Activated CD4-positive, CD25-positive, alpha-beta regulatory T cell treated with anti-CD3 and anti-CD28 coated beads, Interleukin-2, amount 50 U/mL, for 72 hours (primary cell): ENCODE measurements around the gene FGF3.

Experiments used
- DNase-seq: peaks from one replicate; pipeline ENCODE4 v3.0.0; 2021

The FGF3 gene

DNA sequence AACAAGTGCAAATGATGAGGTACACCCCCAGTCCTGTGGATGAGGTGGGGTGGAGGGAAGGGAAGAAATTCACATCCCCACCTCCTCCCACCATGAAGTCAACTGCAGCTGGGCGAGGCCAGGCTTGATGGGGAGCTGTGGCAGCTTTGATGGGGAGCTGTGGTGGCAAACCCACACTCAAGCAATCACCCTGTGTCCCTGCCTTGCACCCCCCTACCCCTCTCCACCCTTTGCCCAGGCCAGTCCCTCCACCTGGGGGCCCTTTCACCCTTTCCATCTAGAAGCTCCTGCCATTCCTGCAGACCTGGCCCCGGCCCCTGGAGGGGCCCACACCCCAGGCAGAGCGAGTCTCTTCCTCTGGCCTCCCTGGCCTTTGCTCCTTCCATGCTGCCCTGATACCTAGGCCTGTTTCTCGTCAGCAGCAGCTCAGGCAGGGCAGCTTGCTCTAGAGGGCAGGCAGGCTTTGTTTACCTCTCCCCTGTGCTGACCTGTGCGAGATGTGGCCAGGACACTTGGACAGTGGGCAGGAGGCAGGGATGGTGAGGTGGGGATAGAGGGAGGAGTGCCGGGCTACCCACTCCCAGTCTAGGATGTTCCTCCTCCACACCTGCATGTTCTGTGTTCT is 4.5 kb upstream of the FGF3 start:
- DNase-seq: no peak

DNA sequence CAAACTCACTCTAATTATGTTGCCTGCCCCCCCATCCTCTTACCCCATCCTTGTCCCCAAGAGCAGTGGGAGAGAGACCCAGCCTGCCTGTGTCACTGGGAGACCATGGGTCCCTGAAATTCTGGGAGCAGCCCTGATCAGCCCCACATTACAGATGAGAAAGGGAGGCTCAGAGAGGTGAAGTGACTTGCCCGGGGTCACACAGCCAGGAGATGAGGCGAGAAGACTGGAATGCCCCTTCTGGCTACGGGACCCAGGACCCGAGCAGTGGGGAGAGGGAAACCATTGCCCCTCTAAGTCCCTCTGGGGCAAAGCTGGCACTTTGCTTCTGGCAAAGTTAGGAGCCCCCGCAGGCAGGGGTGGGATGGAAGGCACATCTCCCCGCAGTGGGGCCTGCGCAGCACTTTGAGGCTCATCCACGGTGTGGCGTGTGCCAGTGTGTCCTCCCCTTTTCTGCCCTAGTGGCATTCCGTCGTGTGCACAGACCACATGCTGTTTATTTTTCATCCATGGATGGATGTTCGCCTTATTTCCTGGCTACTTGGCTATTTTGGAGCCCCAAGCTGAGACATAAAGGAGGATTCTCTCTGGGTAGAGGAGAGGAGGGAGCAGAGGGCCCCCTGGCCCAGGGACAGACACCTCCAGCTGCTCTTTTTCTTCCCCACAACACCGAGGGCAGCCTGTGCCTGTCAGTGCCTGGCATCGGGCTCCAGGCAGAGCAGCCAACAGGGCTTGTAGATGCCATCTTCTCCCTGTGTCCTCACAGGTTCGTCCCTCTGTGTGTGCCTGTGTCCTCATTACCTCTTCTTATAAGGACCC is 3.7 kb upstream of the FGF3 start:
- no peak for DNase-seq

DNA sequence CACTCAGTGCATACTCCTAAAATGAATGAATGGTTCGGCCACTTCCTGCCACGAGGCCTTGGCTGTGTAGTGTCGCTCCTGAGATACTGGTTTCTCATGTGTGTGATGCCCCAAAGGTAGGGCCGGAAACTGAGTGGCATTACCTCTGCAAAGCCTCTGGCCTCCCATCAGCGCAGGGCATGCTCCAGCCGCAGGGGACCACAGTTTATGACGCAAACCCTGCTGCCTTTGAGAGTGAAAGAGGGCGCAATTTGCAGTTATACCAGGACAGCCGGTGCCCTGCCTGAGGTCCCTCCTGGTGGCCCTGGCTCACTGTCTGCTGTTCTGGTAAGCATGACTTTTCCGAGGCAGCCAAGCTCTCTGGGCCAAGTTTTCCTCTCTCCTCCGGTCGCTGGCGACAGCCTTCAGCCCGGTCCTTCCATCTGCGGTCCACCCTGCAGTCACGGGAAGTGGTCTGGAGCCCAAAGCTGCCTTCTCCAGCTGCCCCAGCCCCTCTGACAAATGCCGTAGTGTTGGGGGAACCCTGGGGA is 2.4 kb upstream of the FGF3 start:
- no peak for DNase-seq

DNA sequence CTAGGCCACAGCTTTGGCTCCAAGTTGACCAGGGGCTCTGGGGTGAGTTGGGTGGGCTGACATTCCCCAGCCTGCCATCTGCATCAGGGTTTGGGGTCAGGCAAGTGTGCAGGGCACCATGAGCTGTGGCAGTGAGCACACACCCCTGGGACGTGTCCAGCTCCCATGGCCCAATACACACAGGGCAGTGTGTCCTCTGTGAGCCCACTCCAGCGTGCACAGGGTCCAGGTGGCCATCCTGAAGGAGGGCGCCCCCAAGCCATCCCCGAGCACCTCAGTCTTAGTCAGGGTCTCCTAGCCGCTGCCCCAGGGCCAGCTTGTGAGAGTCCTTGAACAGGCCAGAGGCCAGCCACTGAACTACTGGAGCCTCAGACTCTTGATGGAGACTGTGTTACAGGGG is 1.2 kb upstream of the FGF3 start:
- no peak for DNase-seq

DNA sequence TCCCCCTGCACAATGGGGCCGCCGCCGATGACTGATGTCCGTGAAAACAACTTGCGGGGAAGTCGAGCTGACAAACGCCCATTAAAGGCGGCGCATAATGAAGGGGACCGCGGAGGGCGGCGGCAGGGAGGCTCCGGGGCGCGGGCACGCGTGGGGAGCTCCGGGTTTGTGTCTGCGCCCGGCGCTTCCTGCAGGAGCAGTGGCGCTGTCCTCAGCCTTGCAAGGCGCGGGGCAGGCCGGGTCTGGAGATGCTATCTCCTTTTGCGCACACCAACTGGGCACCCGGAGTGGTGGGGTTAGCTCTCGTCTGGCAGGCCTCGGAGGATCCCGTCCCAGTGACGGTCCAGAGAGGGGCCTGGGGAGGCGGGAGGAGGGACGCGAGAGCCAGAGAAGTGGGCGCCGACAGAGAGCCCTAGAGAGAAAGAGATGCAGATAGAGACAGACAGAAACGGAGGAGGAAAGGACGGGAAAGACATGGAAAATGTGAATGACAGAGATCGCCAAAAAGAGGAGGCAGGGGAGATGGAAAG is 390 bp upstream of the FGF3 start:
- no peak for DNase-seq

DNA sequence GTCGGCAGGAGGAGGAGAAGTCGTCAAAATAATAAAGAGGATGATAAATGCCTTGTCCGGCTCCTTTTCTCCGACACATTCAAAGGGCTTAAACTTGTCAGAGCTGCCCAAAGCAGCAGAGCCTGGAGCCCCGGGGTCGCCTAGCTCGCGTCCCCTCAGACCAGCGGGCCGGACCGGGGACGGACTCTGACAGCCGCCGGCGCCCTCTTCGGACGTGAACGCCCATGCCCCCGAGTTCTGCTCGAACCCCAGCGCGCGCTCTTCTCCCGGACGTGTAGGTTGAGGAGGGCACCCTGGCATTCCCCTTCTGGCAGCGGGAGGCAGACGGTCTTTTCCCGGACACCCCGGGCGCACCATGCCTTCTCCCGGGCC is 999 bp downstream of the FGF3 start:
- no peak for DNase-seq

DNA sequence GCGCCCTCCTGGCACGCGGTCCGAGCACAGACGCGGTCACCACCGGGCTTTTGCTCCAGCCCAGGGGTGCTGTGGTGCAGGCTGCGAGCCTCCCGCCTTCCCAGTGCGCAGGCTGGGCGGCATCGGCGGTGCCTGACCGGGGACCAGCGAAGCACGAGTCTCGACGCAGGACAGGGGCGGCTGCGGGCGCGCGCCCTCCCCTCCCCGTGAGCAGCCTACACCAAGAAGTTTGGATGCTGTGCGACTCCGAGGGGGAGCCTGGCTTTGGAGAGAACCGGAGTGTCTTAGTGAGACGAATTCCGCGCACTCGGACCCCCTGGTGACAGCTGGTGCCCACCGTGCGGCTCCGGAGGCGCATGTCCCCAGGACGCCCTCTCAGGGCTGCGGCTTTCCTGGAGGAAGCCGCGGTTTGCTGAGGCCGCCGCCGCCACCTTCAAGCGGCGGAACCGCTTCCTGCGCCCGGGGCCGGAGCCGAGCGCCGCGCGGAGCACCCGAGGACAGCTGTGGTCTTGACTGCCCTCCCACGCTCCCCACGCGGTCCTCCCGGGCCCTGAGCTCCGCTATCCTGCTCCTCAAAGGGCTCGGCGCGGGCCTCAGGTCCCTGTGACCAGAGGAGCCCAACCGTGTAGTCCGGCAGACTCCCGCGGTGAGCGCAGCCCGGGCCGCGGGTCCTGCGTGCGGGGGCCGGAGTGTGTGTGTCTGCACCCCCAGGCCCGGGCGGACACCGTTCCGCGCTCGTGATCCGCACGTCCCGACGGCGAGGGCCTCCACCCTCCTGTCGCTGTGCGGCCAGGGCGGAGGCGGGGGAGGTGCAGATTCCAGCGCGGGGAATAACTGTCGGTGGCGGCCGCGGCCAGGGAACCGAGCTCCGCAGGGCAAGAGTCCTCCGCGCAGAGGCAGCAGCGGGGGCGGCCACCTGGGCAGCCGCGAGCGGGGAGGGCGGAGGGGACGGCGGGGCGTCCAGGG is 1.7 kb downstream of the FGF3 start:
- DNase-seq: no peak

DNA sequence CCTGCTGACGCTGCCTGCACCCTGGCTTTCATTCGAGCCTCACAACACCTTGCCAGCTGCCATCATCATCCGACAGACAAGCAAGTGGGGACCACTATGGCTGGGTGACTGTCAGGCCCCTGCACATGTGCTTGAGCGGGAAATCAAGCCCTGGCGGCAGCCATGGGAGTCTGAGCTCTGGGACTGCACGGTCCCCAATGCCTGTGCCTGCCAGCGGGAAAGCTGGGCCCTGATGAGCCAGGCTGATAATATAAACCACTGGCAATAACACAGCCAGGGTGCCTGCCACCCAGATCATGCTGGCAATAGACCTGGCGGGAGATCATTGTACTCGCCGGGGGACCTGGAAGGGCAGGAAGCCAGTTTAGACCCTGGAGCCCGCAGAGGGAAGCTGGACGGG is 2.5 kb downstream of the FGF3 start:
- no peak for DNase-seq

DNA sequence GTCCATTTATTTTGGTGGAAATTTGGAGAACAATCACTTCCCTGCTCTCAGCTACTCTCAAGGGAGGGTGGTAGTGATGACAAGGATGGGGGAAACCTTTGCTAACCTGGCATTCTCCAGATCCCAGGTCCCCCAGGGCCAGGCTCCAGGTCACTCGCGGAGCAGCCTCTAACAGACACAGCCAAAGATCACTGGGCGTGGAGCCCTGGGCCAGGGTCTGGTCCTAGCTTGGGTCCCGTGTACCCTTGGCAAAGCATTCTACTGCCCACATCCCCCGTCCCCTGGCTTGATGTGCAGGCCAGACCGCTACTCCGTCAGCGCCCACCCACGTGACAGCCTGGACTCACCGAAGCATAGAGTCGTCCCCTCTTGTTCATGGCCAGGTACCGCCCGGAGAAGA is 3.2 kb downstream of the FGF3 start:
- DNase-seq: no peak

DNA sequence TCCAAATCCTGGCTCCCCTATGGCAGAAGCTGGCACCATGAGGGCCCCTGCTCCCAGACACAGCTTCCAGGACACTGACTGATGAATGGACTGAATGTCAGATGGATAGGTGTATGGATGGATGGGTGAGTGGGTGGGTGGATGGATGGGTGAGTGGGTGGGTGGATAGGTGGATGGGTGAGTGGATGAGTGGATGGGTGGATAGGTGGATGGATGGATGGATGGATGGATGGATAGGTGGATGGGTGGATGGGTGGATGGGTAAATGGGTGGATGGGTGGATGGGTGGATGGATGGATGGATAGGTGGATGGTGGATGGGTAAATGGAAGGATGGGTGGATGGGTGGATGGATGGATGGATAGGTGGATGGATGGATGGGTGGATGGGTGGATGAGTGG is 4.3 kb downstream of the FGF3 start:
- no peak for DNase-seq

DNA sequence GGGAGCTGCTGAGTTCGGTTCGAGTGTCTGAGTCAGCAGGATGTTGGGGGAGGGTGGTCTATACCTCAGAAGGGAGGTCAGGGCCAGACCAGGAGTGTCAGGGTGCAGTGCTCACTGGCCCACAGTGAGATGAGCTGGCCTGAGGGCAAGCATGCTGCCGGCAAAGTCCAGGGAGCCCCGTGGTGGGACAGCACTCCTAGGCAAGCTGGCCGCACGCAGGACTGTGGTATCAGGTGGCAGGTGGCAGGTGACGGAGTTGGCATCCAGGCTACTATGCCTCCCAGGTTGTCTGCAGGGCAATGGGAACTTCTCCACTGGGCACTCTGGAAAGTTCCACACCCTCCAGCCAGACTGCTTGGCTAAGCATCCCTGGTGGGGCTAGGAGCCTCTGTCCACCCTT is 4.8 kb downstream of the FGF3 start:
- DNase-seq: no peak

DNA sequence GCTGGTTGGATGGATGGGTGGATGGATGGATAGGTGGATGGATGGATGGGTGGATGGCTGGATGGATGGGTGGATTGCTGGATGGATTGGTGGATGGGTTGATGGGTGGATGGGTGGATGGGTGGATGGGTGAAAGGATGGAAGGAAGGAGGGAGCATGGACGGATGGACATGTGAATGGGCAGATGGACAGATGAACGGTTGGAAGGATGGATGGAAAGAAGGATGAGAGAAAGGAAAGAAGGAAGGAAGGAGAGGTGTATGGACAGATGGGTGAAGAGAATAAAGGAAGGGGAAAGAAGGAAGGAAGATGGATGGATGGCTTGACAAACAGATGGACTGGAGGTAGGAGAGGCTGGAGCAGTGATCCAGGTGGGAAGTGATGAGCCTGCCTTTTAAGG is 5.4 kb downstream of the FGF3 start:
- DNase-seq: no peak

DNA sequence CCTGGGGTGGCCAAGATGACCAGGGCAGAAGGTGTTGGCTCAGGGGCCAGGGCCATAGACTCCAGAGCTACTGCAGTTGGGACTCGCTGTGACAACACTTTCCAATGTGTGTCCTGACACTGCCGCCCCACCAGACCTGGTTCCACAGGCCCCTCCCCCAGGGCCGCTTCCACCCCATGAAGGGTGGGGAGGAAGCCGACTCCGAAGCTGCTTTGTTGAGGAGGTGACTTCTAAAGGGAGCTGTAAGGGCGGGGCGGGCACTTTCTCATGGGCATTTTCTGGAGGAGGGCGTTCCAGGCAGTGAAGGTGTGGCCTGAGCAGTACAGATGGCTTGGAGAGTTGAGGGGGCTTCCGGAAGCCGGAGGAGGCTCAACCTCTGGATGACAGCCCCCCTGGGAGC is 6.3 kb downstream of the FGF3 start:
- DNase-seq: no peak

DNA sequence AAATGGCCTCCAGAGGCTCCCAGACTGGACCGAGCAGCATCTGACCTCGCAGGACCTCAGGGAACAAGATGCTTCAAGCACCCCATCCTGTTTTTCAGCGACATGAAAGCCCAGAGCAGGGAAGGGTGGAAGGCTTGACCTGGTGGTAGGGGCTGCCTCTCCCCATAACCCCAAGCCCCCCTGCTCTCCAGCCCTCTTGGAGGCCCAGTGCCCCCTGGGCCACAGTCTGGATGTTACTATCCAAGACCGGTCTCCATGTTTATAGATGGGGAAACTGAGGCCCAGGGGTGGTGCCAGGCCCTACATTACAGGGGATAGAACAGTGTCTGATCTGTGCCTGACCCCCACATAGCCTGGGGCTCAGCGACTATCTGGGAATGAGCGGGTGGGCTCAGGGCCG is 7.0 kb downstream of the FGF3 start:
- no peak for DNase-seq

DNA sequence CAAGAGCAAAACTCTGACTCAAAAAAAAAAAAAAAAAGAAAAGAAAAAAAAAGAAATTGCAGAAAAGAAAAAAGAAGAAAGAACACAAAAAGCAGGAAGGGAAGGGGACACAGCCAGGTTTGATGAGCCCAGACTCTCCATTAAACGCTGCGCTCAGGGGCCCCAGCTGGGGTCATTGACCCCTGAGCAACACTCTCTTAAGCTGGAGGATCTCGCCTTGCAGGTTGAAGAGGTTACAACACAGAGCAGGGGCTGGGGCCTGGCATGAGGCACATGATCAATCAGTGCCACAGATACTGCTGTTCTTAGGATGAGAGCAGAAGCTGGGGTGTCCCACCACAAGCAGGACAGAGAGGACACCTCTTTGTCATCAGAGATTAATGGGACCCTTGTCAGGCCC is 7.8 kb downstream of the FGF3 start:
- DNase-seq: no peak

DNA sequence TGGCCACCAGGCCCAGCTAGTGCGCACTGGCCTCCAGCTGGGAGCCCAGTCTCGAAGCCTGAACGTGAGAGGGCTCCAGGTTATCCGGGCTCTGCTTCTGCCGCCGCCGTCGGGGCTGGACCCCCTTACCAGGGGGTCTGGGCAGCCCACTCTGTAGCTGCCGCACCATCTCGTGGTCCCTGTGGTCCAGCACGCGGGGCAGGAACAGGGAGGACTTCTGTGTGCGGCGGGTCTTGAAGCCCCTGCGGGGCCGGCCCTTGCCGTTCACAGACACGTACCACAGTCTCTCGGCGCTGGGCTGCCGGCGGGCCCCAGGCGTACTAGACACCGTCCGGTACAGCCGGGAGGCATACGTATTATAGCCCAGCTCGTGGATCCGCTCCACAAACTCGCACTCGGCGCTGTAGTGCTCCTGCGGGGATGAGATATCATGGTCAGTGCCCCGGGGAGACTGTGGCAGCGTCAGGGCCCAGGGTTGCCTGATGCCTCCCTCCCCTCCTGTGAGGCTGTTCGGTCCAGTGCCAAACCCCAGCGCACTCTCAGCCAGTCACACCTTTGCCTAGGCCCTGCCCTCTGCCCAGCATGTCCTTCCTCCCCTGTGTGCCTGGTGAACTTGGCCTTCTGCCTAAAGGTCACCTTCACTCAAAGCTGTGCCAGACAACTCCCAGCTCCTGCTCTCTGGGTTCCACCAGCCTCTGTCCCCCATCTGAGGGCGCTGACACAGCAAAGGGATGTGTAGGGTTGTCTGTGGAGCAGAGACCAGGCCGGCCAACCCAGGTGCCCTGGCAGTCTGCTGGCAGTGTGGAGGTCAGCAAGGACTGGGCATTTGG is 8.7 kb downstream of the FGF3 start:
- DNase-seq: no peak

DNA sequence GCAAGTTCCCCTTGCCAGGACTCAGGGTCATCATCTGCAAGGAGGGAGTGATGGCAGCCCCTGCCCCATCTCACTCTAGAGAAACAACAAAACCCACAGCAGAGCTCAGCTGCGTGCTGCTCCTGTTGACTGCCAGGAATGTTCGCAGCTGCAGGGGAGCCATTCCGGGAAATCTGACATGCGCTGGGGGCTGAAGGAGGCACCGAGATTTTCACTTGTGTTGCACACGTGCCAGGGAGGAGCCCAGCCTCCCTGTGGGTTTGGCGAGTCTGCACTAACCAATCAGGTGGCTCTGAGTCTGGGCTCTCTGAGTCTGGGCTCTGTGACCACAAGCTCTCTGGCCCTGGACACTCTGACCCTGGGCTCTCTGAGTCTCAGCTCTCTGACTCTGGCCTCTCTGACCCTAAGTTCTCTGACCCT is 10.5 kb downstream of the FGF3 start:
- DNase-seq: no peak

DNA sequence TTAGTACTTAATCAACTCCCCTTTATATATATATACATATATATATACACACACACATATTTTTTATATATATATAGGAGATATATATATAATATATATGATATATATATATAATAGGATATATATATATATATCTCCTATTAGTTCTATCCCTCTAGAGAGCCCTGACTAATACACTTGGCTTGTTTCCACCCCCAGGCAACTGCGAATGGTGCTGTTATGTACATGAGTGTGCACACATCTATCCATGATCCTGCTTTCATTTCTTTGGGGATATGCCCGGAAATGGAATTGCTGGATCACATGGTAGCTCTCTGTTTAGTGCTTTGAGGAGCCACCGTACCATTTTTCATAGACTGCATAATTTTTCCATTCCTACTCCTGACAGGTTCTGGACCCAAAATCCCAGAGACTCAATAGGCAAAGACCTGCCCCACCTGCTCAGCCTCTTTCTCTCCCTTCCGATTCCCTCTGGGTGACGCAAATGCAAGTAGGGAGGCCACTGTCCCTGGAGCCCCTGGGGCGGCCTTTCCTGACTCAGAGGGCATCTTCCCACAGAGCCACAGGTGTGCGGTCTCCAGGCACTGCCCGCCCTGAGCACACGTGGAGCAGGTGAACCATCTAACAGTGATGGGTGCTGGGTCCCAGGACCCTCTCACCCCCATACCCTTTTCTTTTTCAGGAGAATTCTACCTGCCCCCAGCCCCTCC is 12.0 kb downstream of the FGF3 start:
- DNase-seq: no peak

DNA sequence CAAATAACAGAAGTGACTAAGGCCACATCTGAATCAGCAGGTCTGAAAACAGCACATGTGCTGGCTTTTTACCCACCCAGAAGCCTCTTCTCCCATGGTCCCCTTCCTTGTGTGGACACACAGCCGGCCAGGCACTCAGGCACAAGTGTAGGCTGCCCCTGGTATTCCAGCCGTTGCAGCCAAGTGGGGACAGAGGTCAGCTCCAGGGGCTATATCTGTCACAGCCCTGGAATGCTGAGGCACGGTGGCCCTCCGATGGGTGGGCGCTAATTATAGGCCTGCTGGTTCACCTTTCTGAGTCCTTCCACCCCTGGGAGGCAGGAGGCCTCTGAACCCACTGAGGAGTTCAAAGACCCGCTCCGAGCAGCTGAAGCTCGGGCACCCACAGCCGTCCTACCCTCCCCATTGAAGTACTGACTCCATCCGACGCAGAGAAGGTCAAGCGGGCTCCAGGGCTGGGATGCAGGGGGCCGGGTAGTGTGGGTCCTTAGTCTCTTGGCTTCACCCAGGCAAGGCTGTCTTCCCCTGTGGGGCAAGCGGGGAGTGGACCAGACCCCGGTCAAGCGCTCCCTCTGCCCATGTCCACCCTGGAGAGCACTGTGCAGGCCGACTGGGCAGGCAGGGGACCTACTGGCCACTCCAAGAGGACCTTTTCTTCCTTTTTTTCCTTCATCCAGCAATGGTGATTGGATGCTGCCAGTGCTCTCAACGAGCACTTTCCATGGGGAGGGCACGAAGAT is 14.3 kb downstream of the FGF3 start:
- no peak for DNase-seq

DNA sequence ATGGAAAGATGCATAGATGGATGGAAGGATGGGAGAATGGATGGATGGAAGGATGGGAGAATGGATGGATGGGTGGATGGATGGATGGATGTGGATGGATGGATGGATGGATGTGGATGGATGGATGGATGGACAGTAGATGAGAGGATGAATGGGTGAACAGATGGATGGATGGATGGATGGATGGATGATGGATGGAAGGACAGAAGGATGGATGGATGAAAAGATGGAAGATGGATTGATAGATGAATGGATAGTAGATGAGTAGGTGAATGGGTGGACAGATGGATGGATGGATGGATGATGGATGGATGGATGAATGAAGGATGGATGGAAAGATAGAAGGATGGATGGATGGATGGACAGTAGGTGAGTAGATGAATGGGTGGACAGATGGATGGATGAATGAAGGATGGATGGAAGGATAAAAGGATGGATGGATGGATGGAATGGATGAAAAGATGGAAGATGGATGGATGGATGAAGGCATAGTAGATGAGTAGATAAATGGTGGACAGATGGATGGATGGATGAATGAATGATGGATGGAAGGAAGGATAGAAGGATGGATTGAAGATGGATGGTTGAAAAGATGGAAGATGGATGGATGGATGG is 15.5 kb downstream of the FGF3 start:
- no peak for DNase-seq
